KG1 (cell line): ENCODE data around the gene DLGAP1.

Experiments used
- DNase-seq: peaks from one replicate; lab custom pipeline; 2025; lab: John Stamatoyannopoulos, UW

Gene DLGAP1

DNA sequence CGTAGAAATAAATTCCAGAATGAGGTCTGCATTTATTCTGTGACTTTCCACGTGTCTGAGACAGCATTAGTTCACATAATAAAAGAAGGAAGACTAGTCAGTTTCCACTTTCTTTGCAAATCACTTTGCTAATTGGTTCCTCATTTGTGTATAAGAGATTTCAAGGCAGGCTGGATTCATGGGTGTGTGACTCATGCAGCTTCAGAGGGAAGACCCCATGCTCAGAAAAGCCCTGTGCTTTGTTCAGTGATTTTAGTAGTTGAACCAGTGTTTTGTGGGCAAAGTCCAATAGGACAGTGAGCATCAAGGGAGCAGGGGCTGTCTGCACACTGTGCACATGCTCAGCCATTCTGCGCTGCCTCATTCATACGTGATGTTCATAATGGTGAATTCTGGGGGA is 297.8 kb downstream of the DLGAP1 start:
- no peak for DNase-seq

GRCh38 chr18:4146797-4147196 is 308.3 kb downstream of the DLGAP1 start:
- DNase-seq, result no peak

GRCh38 chr18:4144201-4144600 is 310.9 kb downstream of the DLGAP1 start:
- DNase-seq, result no peak

DNA sequence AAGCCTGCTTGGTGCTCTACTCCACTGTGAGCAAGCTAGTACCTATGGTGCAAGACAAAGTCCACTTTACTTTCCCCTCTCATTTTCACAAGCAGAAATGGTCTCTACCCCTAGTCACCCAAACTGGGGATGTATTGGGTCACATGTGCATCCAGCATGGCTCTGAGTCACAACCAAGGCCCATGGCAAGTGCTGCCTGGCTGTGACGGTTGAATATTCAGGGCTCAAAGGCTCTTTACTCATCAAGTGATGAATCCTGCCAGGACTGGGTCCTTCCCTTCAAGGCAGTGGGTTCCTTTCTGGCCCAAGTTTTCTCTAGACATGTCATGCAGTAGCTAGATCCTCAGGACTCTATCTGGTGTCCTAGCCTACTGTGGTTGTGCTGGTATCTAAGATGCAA is 311.5 kb downstream of the DLGAP1 start:
- no peak for DNase-seq

GRCh38 chr18:4142876-4143275 is 312.2 kb downstream of the DLGAP1 start:
- DNase-seq, result no peak

- DNase-seq, result no peak
Measured at GRCh38 chr18:4134700-4135099, 320.4 kb downstream of the DLGAP1 start.

DNA sequence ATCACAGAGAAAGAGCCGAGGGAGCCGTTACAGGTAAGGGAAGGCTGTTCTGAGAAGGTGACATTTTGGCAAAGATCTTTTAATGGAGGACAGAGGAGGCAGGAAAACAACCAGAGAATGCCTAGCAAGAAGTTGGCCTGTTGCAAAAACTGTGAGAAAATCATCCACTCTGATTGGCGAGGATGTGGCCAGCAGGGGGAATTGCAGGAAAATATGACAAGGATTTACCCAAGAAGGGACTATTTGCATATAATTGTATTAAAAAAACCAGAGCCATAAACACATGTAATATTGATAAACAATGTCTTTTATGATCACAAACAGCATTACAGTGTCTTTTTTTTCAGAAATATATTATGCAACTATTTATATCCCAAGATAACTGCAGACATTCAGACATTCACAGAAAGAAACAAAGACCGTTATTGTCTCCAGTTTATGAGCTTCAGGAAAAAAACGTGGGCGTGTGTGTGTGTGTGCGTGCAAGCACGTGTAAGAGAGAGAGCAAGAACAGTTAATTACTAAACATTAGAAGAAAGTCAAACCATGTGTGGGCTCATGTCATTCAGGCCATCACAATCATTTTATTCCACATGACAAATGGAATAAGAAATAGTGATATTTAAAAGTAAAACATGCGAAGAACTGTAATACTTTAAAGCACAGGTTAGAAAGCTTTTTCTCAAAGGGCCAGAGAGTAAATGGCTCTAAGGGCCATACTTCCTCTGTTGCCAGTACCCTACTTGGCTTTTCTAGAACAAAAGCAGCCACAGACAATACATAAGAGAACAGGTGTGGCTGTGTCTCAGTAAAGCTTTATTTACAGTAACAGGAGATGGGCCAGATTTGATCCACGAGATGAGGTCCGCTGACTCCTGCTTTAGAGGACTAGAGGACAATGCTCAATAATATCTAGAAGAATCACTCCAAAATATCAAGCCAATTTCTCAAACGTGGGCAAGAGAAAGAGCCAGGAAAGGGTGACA is 324.1 kb downstream of the DLGAP1 start:
- no peak for DNase-seq

GRCh38 chr18:4126939-4127338 is 328.2 kb downstream of the DLGAP1 start:
- no peak for DNase-seq

DNA sequence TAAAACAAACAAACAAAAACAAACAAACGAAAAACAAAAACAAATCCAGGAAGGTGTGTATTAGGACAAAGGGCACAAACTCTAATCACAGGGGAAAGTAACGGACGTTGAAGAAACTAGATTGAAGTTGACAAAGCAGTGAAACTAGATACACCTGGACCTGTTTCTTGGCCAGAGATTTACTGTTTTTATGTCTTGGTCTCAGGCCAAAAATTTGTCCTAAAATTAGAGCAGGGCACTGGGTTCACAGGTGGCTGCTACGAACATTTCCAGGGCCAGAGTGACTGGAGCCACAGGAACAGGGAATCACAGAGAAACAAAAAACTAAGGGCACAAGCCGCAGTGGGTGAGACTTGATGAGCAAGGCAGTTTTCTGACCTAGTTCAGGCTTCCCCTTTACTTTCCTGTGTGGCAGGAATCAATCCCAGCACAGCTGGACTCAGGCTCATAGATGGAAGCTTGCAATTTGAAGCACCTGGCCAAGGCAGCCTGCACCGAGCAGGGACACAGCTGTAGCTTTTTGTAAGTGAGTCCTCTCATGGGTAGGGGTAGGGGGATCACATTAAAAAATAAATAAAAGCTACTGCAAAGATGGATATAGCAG is 329.4 kb downstream of the DLGAP1 start:
- no peak for DNase-seq

- no peak for DNase-seq
Measured at GRCh38 chr18:4125224-4125623, 329.9 kb downstream of the DLGAP1 start.

DNA sequence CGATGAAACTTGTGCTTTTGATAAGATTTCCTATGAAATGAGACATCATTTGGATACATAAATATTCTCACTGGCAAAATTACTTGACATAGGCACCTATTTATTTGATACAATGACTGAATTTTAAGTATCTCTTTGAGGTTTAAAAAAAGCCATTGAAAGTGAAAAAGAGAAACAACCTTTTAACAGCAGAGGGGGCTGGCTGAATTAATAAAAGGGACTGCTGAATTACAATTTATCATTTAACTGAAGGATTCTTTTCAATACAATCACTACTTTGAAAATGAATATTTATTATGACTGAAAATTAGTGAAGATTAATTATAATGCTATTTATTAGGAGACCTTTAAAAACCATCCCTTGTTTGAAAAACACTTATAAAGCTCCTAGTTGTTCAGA is 335.3 kb downstream of the DLGAP1 start:
- no peak for DNase-seq

GRCh38 chr18:4119127-4119648 is 335.9 kb downstream of the DLGAP1 start:
- no peak for DNase-seq

DNA sequence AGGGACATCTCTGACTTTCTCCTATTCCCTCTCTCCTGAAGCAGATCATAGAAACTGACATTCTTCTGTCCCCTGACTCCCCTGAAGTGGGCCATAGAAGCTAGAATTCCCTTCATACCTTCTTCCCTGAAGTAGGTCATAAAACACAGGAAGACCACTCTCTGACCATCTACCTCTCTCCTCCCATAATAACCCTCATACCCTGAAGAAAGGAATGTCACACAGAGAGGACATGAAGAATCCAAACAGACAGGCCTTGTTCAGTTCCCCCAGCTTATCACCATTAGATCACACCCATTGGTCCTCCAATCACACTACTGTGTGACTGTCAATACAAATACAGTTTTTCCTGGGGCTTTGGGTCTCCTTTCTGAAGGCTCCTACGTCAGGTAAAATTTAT is 347.1 kb downstream of the DLGAP1 start:
- DNase-seq, result no peak

GRCh38 chr18:4107049-4107467 is 348.0 kb downstream of the DLGAP1 start:
- no peak for DNase-seq

GRCh38 chr18:4106407-4107033 is 348.6 kb downstream of the DLGAP1 start:
- DNase-seq, result peak; percentile 38

GRCh38 chr18:4102901-4103300 is 352.2 kb downstream of the DLGAP1 start:
- no peak for DNase-seq

GRCh38 chr18:4101009-4101408 is 354.1 kb downstream of the DLGAP1 start:
- no peak for DNase-seq

- no peak for DNase-seq
Measured at GRCh38 chr18:4096486-4096885, 358.6 kb downstream of the DLGAP1 start.

- DNase-seq, result no peak
Measured at GRCh38 chr18:4093676-4094075, 361.4 kb downstream of the DLGAP1 start.

DNA sequence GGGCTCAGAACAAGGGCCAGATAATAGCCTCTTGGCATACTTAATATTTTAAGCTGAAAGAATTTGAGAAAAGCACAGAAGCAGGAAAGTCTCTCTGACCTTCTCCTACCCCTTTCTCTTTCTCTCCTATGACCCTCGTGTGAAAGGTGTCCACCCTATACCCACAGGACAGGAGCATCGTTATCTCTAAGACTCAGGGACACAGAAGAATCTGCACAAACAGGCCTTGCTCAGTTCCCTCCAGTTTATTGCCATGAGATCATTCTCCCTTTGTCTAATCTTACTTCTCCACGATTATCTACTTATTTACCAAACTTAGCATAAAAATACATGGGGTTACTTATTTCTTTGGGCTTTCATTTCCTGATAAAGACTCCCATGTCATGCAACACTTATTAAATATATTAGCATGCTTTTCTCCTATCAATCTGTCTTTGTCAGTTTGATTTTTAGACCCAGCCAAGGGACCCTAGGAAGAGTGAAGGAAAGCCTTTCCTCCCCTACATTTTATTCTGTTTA is 370.7 kb downstream of the DLGAP1 start:
- no peak for DNase-seq

GRCh38 chr18:4078246-4078645 is 376.9 kb downstream of the DLGAP1 start:
- DNase-seq, result no peak

DNA sequence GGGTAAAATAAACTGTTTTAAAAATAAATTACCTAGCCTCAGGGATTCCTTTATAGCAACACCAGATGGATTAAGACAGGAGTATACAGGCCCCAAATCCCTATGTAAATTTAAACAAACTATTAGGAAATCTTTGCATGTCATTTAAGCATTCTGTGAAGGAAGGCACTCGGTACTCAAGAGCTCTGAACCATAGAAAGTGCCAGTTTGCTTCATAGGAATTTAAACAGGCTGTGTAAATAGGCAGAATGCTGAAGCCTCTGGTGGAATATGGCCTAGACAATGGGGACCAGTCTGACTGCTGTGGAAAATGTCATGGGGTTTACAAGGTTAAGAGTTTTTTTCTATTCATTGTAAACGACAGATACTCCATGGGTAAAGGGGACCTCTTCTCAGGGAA is 377.4 kb downstream of the DLGAP1 start:
- no peak for DNase-seq
